ENCODE results near the gene HS3ST3A1. TPM values are rescaled to one million over a fixed set of nuclear protein-coding genes. Genes with fewer than 3 reads are reported as not detected.
A peak's percentile ranks its signal among the peaks of the same experiment; 100 is the strongest.

Gene HS3ST3A1
- total and polyA plus RNA-seq, 2 of the 4 experiments (the other 2 are of a cell fraction), result 8.8 to 9.0 TPM

DNA sequence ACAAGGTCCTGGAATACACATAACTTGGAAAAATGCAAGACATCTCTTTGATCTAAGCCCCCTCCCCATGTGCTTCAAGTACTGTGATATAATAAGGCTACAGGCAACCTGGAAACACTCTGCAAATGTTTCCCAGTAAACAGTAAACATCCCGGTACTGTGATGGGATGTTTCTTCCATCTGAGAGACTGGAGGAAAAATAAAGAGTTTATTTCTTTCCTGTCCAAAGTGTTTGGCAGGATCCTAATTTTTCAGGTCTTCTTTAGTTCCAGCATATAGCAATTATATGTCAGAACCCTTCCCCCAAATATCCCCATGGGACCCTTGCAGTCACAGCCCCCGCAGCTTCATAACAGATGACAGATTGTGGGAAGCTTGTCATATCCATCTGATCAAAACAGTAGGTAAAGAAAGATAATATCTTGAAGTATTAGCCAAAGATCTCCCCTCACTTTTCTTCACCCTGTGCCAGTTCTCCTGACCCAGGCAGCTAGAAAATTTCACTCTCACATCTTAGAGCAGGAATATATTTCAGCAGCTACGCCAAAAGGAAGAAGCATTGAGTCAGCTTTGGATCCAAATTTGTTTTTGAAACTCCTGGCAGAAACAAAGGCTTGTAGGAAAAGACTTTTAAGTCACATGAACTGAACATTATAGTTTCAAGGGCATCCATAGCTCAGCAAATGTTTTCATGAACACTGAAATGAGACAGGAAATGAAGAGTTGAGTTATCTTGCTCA lies 141.3 kb downstream of the HS3ST3A1 start:
- peak; percentile 11 for DNase-seq
- CTCF ChIA-PET, result interaction anchor here (0.5 kb wide), 1 partner anchor 193 kb away, joined by 4 read pairs; no protein-coding TSS in a partner anchor
- WGBS, 2 experiments (ENCODE audit: extremely low coverage in 2 of 2, insufficient read length in 1 of 2), result no CpG with 5 or more reads among the region's 3 CpGs
- Histone ChIP-seq H3K4me2 (ENCODE audit: low read depth, low read length) (no peak overlapping the region), H3K4ac (ENCODE audit: low read depth, low read length) (no peak overlapping the region), H3K4me3 (ENCODE audit: insufficient read depth, low read depth, low read length) (no peak overlapping the region), H4K91ac (ENCODE audit: insufficient read depth, low read depth, low read length) (no peak overlapping the region), H2BK20ac (ENCODE audit: low read depth, low read length) (no peak overlapping the region), H3K9ac (ENCODE audit: low read depth, low read length) (no peak overlapping the region), H2BK15ac (ENCODE audit: low read depth, low read length) (no peak overlapping the region), H2AK9ac (replicated peaks; ENCODE audit: low read depth, low read length, poor library complexity) (no peak overlapping the region), H3K79me1 (ENCODE audit: low read depth in 1 of 2, low read length in 2 of 2) (no peaks in the 10 kb centered on the region), H3K9me3 (ENCODE audit: control insufficient read depth, insufficient read depth, low read length) (no peaks in the 10 kb centered on the region), H3K56ac (ENCODE audit: extremely low read depth, insufficient read depth, low read length) (no peak overlapping the region), H3K14ac (replicated peaks; ENCODE audit: low read depth, low read length) (no peak overlapping the region), H3K27ac (ENCODE audit: insufficient read depth, low read length) (no peak overlapping the region), H4K8ac (ENCODE audit: low read depth in 2 of 2, low read length in 2 of 2) (no peak overlapping the region), H3K18ac (ENCODE audit: low read depth, low read length) (no peak overlapping the region), H3K9me1 (ENCODE audit: insufficient read depth, low read length) (no peaks in the 10 kb centered on the region), H3K23ac (ENCODE audit: low read depth, low read length) (no peak overlapping the region), H2BK5ac (ENCODE audit: low read depth, low read length, poor library complexity, severe bottlenecking) (no peak overlapping the region), H4K5ac (ENCODE audit: low read depth, low read length) (no peak overlapping the region), H3K27me3 (ENCODE audit: control insufficient read depth, insufficient read depth, low read length) (no peaks in the 10 kb centered on the region; the same call in 1 of the 2 replicates), H2BK120ac (ENCODE audit: low read depth, low read length) (no peak overlapping the region), H3K4me1 (ENCODE audit: control insufficient read depth, insufficient read depth, low read length) (peaks cover 2% of the 10 kb centered on the region; the same call in 1 of the 2 replicates), H2AFZ (replicated peaks; ENCODE audit: low read length, poor library complexity) (no peak overlapping the region), H3K36me3 (ENCODE audit: control insufficient read depth, insufficient read depth, low read length) (no peaks in the 10 kb centered on the region), H2AK5ac (ENCODE audit: low read depth, low read length) (no peak overlapping the region), H4K20me1 (ENCODE audit: insufficient read depth, low read length) (no peaks in the 10 kb centered on the region)
- ATAC-seq (ENCODE audit: low read depth), result no peak
- intact Hi-C loops (cut with micrococcal nuclease) (no loop called here), in situ Hi-C loops (cut with MboI; ENCODE audit: low sequenced_read_pairs) (no loop called here), dilution Hi-C loops (cut with HindIII; ENCODE audit: low sequenced_read_pairs, unreplicated experiment) (no loop called here)
- TF ChIP-seq MXI1 (IDR thresholded peaks at IDR 0.05; ENCODE audit: borderline replicate concordance, low read depth, low read length) (no peak), SMC3 (IDR thresholded peaks at IDR 0.05; ENCODE audit: low read depth, low read length) (no peak), BHLHE40 (IDR thresholded peaks at IDR 0.05; ENCODE audit: low read depth, low read length) (no peak), MAFK (IDR thresholded peaks at IDR 0.05; ENCODE audit: low read depth, low read length) (no peak), RAD21 (IDR thresholded peaks at IDR 0.05; ENCODE audit: low read length) (no peak), RFX5 (IDR thresholded peaks at IDR 0.05; ENCODE audit: low read depth, low read length) (no peak), CEBPB (IDR thresholded peaks at IDR 0.05; ENCODE audit: low read depth, low read length) (no peak), POLR2A (IDR thresholded peaks at IDR 0.05; ENCODE audit: low read depth, low read length) (no peak), NFE2L2 (IDR thresholded peaks at IDR 0.05; ENCODE audit: low read depth, low read length) (no peak), FOS (IDR thresholded peaks at IDR 0.05; ENCODE audit: low read depth, low read length) (no peak), RCOR1 (IDR thresholded peaks at IDR 0.05; ENCODE audit: insufficient replicate concordance, low read length) (no peak), CHD1 (IDR thresholded peaks at IDR 0.05; ENCODE audit: low read depth, low read length) (no peak), MAZ (IDR thresholded peaks at IDR 0.05; ENCODE audit: borderline replicate concordance, low read depth, low read length) (no peak)
- TF ChIP-seq, protein P1, sequence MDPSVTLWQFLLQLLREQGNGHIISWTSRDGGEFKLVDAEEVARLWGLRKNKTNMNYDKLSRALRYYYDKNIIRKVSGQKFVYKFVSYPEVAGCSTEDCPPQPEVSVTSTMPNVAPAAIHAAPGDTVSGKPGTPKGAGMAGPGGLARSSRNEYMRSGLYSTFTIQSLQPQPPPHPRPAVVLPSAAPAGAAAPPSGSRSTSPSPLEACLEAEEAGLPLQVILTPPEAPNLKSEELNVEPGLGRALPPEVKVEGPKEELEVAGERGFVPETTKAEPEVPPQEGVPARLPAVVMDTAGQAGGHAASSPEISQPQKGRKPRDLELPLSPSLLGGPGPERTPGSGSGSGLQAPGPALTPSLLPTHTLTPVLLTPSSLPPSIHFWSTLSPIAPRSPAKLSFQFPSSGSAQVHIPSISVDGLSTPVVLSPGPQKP (IDR thresholded peaks at IDR 0.05; ENCODE audit: borderline replicate concordance, low read depth, low read length), result no peak
- TF ChIP-seq, protein P2, sequence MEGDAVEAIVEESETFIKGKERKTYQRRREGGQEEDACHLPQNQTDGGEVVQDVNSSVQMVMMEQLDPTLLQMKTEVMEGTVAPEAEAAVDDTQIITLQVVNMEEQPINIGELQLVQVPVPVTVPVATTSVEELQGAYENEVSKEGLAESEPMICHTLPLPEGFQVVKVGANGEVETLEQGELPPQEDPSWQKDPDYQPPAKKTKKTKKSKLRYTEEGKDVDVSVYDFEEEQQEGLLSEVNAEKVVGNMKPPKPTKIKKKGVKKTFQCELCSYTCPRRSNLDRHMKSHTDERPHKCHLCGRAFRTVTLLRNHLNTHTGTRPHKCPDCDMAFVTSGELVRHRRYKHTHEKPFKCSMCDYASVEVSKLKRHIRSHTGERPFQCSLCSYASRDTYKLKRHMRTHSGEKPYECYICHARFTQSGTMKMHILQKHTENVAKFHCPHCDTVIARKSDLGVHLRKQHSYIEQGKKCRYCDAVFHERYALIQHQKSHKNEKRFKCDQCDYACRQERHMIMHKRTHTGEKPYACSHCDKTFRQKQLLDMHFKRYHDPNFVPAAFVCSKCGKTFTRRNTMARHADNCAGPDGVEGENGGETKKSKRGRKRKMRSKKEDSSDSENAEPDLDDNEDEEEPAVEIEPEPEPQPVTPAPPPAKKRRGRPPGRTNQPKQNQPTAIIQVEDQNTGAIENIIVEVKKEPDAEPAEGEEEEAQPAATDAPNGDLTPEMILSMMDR (conservative IDR thresholded peaks at IDR 0.05; ENCODE audit: low read depth, low read length), result no peak
- BruUV-seq (replicated peaks), result no TSS peak
- POLR2A ChIA-PET (ENCODE audit: unreplicated experiment), result no interaction called here
